AG09309 (cell line): ENCODE results near the gene RBFOX2.

Experiments
- DNase-seq: peaks from one replicate; pipeline ENCODE4 v3.0.0-alpha.2; 2010; ENCODE audit warnings: low read depth
- H3K4me3 ChIP-seq: 2 replicates; pipeline ENCODE4 v1.5.1; 2011; ENCODE audit warnings: mild to moderate bottlenecking, low read depth, low read length, moderate library complexity; ENCODE audit not compliant: control insufficient read depth
- CTCF ChIP-seq: IDR thresholded peaks from 2 replicates; pipeline ENCODE4 v1.5.1; 2011; ENCODE audit warnings: mild to moderate bottlenecking, low read depth, low read length, inconsistent platforms; ENCODE audit not compliant: insufficient read depth, control insufficient read depth; ENCODE audit errors: missing control alignments

RBFOX2 gene

GRCh38 chr22:35993048-35993714, 35.4 kb downstream of the RBFOX2 start:
- TF ChIP-seq CTCF = no peak
- DNase-seq = no peak
- no peak overlapping the region for H3K4me3 ChIP-seq

- no peak for TF ChIP-seq CTCF
- no peak overlapping the region for H3K4me3 ChIP-seq
- DNase-seq = no peak
Observed at GRCh38 chr22:35991168-35991567, 37.5 kb downstream of the RBFOX2 start.

- no peak for TF ChIP-seq CTCF
- no peak overlapping the region for H3K4me3 ChIP-seq
- DNase-seq = no peak
Observed at GRCh38 chr22:35988030-35988429, 40.6 kb downstream of the RBFOX2 start.

- no peak for DNase-seq
Observed at GRCh38 chr22:35987487-35987886, 41.1 kb downstream of the RBFOX2 start.

GRCh38 chr22:35986088-35986487, 42.5 kb downstream of the RBFOX2 start:
- no peak overlapping the region for H3K4me3 ChIP-seq
- TF ChIP-seq CTCF = no peak
- DNase-seq = no peak

More at GRCh38 chr22:35987487-35987886, 41.1 kb downstream of the RBFOX2 start:
- no peak for TF ChIP-seq CTCF
- no peak overlapping the region for H3K4me3 ChIP-seq

GRCh38 chr22:35985371-35985770, 43.3 kb downstream of the RBFOX2 start:
- DNase-seq = no peak
- H3K4me3 ChIP-seq = no peak overlapping the region
- TF ChIP-seq CTCF = no peak
